Measurements from ENCODE around the gene MEIOC.
"Not testable (repeated sequence)": the region's sequence is repeated elsewhere in the genome, so short reads cannot be mapped to it uniquely, and the experiment has no call there.

MEIOC gene

GRCh38 chr17:44672479-44673093 lies 16.3 kb downstream of the MEIOC start:
- H3K4me3 ChIP-seq (ENCODE audit: low read length in 2 of 2): no peak overlapping the region
- H3K9me3 ChIP-seq (ENCODE audit: control insufficient read depth in 2 of 2, low read length in 2 of 2): no peaks in the 10 kb centered on the region
- H3K4me1 ChIP-seq (ENCODE audit: control insufficient read depth in 2 of 2, insufficient read depth in 2 of 2, low read length in 2 of 2): no peaks in the 10 kb centered on the region
- H3K27me3 ChIP-seq (ENCODE audit: control insufficient read depth in 2 of 2, insufficient read depth in 2 of 2, low read length in 2 of 2): no peaks in the 10 kb centered on the region
- no peak overlapping the region for H3K27ac ChIP-seq (ENCODE audit: low read depth in 2 of 2, low read length in 2 of 2)
- no peak overlapping the region for H3K9ac ChIP-seq (ENCODE audit: low read depth in 1 of 2, low read length in 2 of 2)
- no peaks in the 10 kb centered on the region for H3K36me3 ChIP-seq (ENCODE audit: control insufficient read depth in 2 of 2, insufficient read depth in 2 of 2, low read length in 2 of 2)

- Histone ChIP-seq H3K36me3 (ENCODE audit: control insufficient read depth in 2 of 2, insufficient read depth in 2 of 2, low read length in 2 of 2) (peaks cover 6 to 7% of the 10 kb centered on the region in 2 donors), H3K9ac (ENCODE audit: low read depth in 1 of 2, low read length in 2 of 2) (no peak overlapping the region), H3K27ac (ENCODE audit: low read depth in 2 of 2, low read length in 2 of 2) (no peak overlapping the region), H3K9me3 (ENCODE audit: control insufficient read depth in 2 of 2, low read length in 2 of 2) (no peaks in the 10 kb centered on the region), H3K4me3 (ENCODE audit: low read length in 2 of 2) (no peak overlapping the region), H3K27me3 (ENCODE audit: control insufficient read depth in 2 of 2, insufficient read depth in 2 of 2, low read length in 2 of 2) (no peaks in the 10 kb centered on the region), H3K4me1 (ENCODE audit: control insufficient read depth in 2 of 2, insufficient read depth in 2 of 2, low read length in 2 of 2) (no peaks in the 10 kb centered on the region)
Measured at GRCh38 chr17:44673893-44674292, 17.6 kb downstream of the MEIOC start.

DNA sequence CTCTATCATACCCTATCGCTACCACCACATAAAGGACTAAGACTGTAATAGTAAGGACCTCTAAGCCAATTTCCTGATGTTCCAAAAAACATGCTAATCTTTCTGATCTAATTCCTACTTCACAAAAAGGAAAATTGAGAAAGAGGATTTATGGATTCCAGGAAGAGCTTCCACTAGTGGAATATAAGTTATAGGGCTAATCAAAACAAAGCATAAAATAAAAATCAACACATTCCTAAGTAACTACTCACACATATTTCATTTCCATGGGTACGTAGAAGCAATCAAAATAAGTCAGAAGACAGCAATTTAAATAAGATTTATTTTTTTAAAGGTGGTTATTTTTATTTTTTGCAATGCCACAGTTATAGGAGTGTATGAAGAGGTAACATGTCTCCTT lies 20.9 kb downstream of the MEIOC start:
- Histone ChIP-seq H3K9me3 (ENCODE audit: control insufficient read depth in 2 of 2, low read length in 2 of 2) (no peaks in the 10 kb centered on the region), H3K4me1 (ENCODE audit: control insufficient read depth in 2 of 2, insufficient read depth in 2 of 2, low read length in 2 of 2) (no peaks in the 10 kb centered on the region), H3K9ac (ENCODE audit: low read depth in 1 of 2, low read length in 2 of 2) (no peak overlapping the region), H3K4me3 (ENCODE audit: low read length in 2 of 2) (no peak overlapping the region), H3K27ac (ENCODE audit: low read depth in 2 of 2, low read length in 2 of 2) (no peak overlapping the region), H3K27me3 (ENCODE audit: control insufficient read depth in 2 of 2, insufficient read depth in 2 of 2, low read length in 2 of 2) (no peaks in the 10 kb centered on the region), H3K36me3 (ENCODE audit: control insufficient read depth in 2 of 2, insufficient read depth in 2 of 2, low read length in 2 of 2) (peaks cover 20 to 30% of the 10 kb centered on the region in 2 donors)

- H3K4me1 ChIP-seq (ENCODE audit: control insufficient read depth in 2 of 2, insufficient read depth in 2 of 2, low read length in 2 of 2); H3K27me3 ChIP-seq (ENCODE audit: control insufficient read depth in 2 of 2, insufficient read depth in 2 of 2, low read length in 2 of 2); H3K9me3 ChIP-seq (ENCODE audit: control insufficient read depth in 2 of 2, low read length in 2 of 2); H3K27ac ChIP-seq (ENCODE audit: low read depth in 2 of 2, low read length in 2 of 2); H3K4me3 ChIP-seq (ENCODE audit: low read length in 2 of 2); H3K9ac ChIP-seq (ENCODE audit: low read depth in 1 of 2, low read length in 2 of 2): not testable (repeated sequence)
- peaks cover 27 to 47% of the 10 kb centered on the region in 2 donors for H3K36me3 ChIP-seq (ENCODE audit: control insufficient read depth in 2 of 2, insufficient read depth in 2 of 2, low read length in 2 of 2)
Measured at GRCh38 chr17:44683303-44683702, 27.0 kb downstream of the MEIOC start.

- H3K9ac ChIP-seq (ENCODE audit: low read depth in 1 of 2, low read length in 2 of 2): no peak overlapping the region
- no peaks in the 10 kb centered on the region for H3K9me3 ChIP-seq (ENCODE audit: control insufficient read depth in 2 of 2, low read length in 2 of 2)
- H3K27me3 ChIP-seq (ENCODE audit: control insufficient read depth in 2 of 2, insufficient read depth in 2 of 2, low read length in 2 of 2): no peaks in the 10 kb centered on the region
- H3K4me1 ChIP-seq (ENCODE audit: control insufficient read depth in 2 of 2, insufficient read depth in 2 of 2, low read length in 2 of 2): peaks cover 10 to 12% of the 10 kb centered on the region in 2 donors
- peaks cover 6 to 16% of the 10 kb centered on the region in 2 donors for H3K36me3 ChIP-seq (ENCODE audit: control insufficient read depth in 2 of 2, insufficient read depth in 2 of 2, low read length in 2 of 2)
- no peak overlapping the region for H3K4me3 ChIP-seq (ENCODE audit: low read length in 2 of 2)
- no peak overlapping the region for H3K27ac ChIP-seq (ENCODE audit: low read depth in 2 of 2, low read length in 2 of 2)
Measured at GRCh38 chr17:44687756-44688155, 31.5 kb downstream of the MEIOC start.

DNA sequence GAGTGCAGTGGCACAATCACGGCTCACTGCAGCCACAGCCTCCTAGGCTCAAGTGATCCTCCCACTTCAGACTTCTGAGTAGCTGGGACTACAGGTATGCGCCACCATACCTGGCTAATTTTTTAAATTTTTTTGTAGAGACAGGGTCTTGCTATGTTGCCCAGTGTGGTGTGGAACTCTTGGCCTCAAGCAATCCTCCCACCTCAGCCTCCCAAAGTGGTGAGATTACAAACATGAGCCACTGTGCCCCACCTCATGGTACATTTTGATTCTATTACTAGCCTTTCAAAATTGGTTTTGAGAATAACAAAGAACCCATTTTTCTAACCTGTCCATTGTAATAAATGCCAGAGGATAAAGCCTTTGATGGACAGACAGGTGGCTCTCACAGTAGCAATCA lies 31.9 kb downstream of the MEIOC start:
- Histone ChIP-seq H3K9ac (ENCODE audit: low read depth in 1 of 2, low read length in 2 of 2) (no peak overlapping the region), H3K27ac (ENCODE audit: low read depth in 2 of 2, low read length in 2 of 2) (no peak overlapping the region), H3K4me3 (ENCODE audit: low read length in 2 of 2) (peak overlapping the region in 1 of 2 donors; percentile 99), H3K27me3 (ENCODE audit: control insufficient read depth in 2 of 2, insufficient read depth in 2 of 2, low read length in 2 of 2) (no peaks in the 10 kb centered on the region), H3K9me3 (ENCODE audit: control insufficient read depth in 2 of 2, low read length in 2 of 2) (no peaks in the 10 kb centered on the region), H3K36me3 (ENCODE audit: control insufficient read depth in 2 of 2, insufficient read depth in 2 of 2, low read length in 2 of 2) (peaks cover 4 to 12% of the 10 kb centered on the region in 2 donors), H3K4me1 (ENCODE audit: control insufficient read depth in 2 of 2, insufficient read depth in 2 of 2, low read length in 2 of 2) (peaks cover 10 to 12% of the 10 kb centered on the region in 2 donors)

DNA sequence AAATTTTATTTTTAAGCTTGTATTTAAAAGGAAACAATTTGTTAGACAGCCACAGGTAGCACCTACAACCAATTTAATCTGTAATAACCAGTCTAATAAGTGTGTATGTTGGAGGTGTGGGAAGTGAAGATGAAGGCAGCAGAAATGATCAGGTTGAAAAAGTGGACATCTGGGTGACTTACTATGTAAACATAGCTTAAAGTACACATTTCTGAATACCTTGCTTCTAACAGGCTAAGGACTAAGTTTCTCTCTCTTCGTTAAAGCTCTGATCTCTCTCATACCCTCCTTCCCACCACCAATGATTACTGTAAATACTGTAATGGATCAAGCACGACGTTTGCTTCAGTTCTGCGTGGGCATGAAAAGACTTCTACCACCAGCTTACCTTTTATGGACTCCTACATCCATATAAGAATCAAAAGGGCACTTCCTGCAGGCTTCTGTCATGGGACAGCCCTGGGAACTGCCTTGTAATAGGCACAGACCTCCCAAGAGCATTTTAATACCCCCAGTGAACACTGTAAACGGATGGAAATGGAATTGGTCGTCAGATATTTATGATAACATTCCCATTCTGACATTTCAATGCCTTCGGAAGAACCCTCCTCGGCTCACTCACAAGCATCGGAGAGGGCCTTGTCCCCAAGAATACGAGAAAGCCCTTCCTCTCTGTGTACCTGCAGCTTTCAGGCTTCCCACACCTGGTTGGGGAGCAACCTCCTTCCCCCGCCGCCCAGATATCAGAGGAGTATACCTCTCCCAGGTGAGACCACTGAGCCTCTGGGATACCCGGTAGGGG lies 32.6 kb downstream of the MEIOC start:
- peak overlapping the region; percentile 71 to 99 for H3K4me3 ChIP-seq (ENCODE audit: low read length in 2 of 2)
- H3K27ac ChIP-seq (ENCODE audit: low read depth in 2 of 2, low read length in 2 of 2): peak overlapping the region in 1 of 2 donors; percentile 82
- H3K9me3 ChIP-seq (ENCODE audit: control insufficient read depth in 2 of 2, low read length in 2 of 2): no peaks in the 10 kb centered on the region
- peak overlapping the region; percentile 74 to 92 for H3K9ac ChIP-seq (ENCODE audit: low read depth in 1 of 2, low read length in 2 of 2)
- peaks cover 10 to 12% of the 10 kb centered on the region in 2 donors for H3K4me1 ChIP-seq (ENCODE audit: control insufficient read depth in 2 of 2, insufficient read depth in 2 of 2, low read length in 2 of 2)
- H3K36me3 ChIP-seq (ENCODE audit: control insufficient read depth in 2 of 2, insufficient read depth in 2 of 2, low read length in 2 of 2): peaks cover 0 to 7% of the 10 kb centered on the region in 2 donors
- H3K27me3 ChIP-seq (ENCODE audit: control insufficient read depth in 2 of 2, insufficient read depth in 2 of 2, low read length in 2 of 2): no peaks in the 10 kb centered on the region

- H3K9ac ChIP-seq (ENCODE audit: low read depth in 1 of 2, low read length in 2 of 2): peak within 1 kb of the TSS; percentile 74 to 92
- H3K4me1 ChIP-seq (ENCODE audit: control insufficient read depth in 2 of 2, insufficient read depth in 2 of 2, low read length in 2 of 2): peaks cover 10 to 12% of the 10 kb centered on the region in 2 donors
- peak within 1 kb of the TSS; percentile 71 to 99 for H3K4me3 ChIP-seq (ENCODE audit: low read length in 2 of 2)
- peak within 1 kb of the TSS; percentile 63 to 82 for H3K27ac ChIP-seq (ENCODE audit: low read depth in 2 of 2, low read length in 2 of 2)
- peaks cover 0 to 5% of the 10 kb centered on the region in 2 donors for H3K36me3 ChIP-seq (ENCODE audit: control insufficient read depth in 2 of 2, insufficient read depth in 2 of 2, low read length in 2 of 2)
- H3K27me3 ChIP-seq (ENCODE audit: control insufficient read depth in 2 of 2, insufficient read depth in 2 of 2, low read length in 2 of 2): no peaks in the 10 kb centered on the region
- H3K9me3 ChIP-seq (ENCODE audit: control insufficient read depth in 2 of 2, low read length in 2 of 2): no peaks in the 10 kb centered on the region
Measured at GRCh38 chr17:44689477-44690217, 33.4 kb downstream of the MEIOC start, which contains the start of gene CCDC43. CCDC43 (minus strand) TSS chr17:44689776; CDS start chr17:44689753, 23 bp downstream.

GRCh38 chr17:44690746-44691306 lies 34.6 kb downstream of the MEIOC start:
- not testable (repeated sequence) for H3K36me3 ChIP-seq (ENCODE audit: control insufficient read depth in 2 of 2, insufficient read depth in 2 of 2, low read length in 2 of 2); H3K4me3 ChIP-seq (ENCODE audit: low read length in 2 of 2); H3K9me3 ChIP-seq (ENCODE audit: control insufficient read depth in 2 of 2, low read length in 2 of 2); H3K27ac ChIP-seq (ENCODE audit: low read depth in 2 of 2, low read length in 2 of 2); H3K9ac ChIP-seq (ENCODE audit: low read depth in 1 of 2, low read length in 2 of 2); H3K27me3 ChIP-seq (ENCODE audit: control insufficient read depth in 2 of 2, insufficient read depth in 2 of 2, low read length in 2 of 2)
- H3K4me1 ChIP-seq (ENCODE audit: control insufficient read depth in 2 of 2, insufficient read depth in 2 of 2, low read length in 2 of 2): peaks cover 10 to 12% of the 10 kb centered on the region in 2 donors

All from mucosa of rectum (tissue), 2 donors.